Testis (tissue), 2 donors: ENCODE data around the gene ACSL6.

ENCODE experiments used
- CTCF ChIP-seq, 3 experiments: fragments of 450-650 bp in 2 of 3; fragments of 200-600 bp in 1 of 3; sonication (generic) in 1 of 3; IDR thresholded peaks; one replicate each; pipeline ENCODE4 v1.5.1; 2016 to 2019; ENCODE audit warnings: antibody characterized with exemption in 3 of 3, mild to moderate bottlenecking in 2 of 3, moderate library complexity in 1 of 3
- POLR2A ChIP-seq: fragments of 450-650 bp; IDR thresholded peaks from one replicate; pipeline ENCODE4 v1.6.1; 2017; ENCODE audit warnings: antibody characterized with exemption, mild to moderate bottlenecking, moderate library complexity

- TF ChIP-seq CTCF (IDR thresholded peaks at IDR 0.05) = no peak
- TF ChIP-seq POLR2A = no peak
These were observed 42.7 kb upstream of the ACSL6 start for GRCh38 chr5:132054031-132054696.
